ENCODE results near the gene ALDH7A1.

ALDH7A1 gene

GRCh38 chr5:126503602-126504104, 91.4 kb downstream of the ALDH7A1 start:
- no peak for DNase-seq

DNA sequence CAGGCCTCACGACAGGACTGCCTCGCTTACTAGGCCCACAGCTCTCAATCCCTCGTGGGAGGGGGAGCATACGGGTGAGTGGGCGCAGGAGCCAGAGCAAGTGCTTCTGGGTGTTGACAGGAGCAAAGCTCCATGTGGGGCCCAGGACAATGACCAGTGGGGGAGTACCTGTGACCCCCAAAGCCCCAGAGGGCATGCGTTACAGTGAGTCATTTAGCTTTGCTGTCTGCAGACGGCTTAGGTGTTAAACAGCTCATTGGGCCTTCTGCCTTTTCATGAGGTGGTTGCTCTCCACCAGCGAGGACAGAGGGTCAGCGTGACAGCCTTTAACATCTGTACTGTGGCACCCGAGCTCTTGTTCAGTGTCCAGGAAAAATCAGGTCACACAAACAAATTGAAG, 93.6 kb downstream of the ALDH7A1 start:
- DNase-seq: no peak

DNA sequence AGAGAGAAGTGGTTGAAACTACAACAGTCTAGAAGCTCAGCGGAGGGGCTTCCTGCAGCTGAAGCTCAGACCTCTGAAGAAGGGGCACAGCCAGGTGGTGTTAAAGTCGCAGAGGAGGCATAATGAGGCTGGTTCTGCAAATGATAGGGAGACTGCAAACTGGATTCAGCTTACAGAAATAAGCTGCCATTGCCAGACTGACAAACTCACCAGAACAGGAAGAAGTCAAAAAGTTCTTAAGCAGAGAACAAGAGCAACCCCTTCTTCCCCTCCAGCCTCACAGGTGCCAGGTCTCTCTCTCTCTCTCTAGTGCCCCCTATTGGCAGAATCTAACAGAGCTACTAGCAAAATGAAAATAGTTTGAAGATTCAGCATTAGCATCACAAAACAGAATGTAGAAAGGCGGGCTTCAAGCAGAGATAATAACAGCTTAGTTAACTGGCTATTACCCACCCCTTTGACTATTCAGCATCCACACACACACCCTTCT, 95.1 kb downstream of the ALDH7A1 start:
- DNase-seq: no peak

DNA sequence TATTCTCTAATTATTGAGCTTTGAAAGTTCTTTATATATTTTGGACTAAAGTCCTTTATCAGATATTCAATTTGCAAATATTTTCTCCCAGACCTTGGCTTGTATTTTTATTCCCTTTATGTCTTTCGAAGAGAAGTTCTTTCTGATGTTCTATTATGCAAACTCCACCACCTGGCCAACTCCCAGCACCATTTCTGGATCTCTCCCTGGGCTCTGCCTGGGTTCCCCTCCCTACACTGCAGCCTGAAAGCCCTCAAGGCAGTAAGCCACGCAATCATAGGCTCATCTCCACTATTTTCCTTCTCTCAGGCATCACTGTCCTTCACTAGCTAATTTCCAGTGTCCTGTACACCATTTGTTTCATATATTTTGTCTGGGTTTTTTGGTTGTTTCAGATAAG, 95.7 kb downstream of the ALDH7A1 start:
- no peak for DNase-seq

- DNase-seq: no peak
These were observed 97.5 kb downstream of the ALDH7A1 start for GRCh38 chr5:126497506-126497905.

DNA sequence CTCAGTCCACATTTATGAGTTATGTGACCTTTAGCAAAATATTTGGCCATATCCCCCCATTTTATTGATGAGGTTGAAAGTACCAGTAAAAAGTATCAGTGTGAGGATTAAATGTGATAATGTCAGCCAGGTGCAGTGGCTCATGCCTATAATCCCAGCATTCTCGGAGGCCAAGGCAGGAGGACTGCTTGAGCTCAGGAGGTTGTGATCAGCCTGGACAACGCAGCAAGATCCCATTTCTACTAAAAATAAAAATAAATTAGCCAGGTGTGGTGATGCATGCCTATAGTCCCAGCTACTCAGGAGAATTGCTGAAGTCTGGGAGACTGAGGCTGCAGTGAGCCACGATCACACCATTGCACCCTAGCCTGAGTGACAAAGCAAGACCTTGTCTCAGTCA, 100.6 kb downstream of the ALDH7A1 start:
- DNase-seq: no peak

DNA sequence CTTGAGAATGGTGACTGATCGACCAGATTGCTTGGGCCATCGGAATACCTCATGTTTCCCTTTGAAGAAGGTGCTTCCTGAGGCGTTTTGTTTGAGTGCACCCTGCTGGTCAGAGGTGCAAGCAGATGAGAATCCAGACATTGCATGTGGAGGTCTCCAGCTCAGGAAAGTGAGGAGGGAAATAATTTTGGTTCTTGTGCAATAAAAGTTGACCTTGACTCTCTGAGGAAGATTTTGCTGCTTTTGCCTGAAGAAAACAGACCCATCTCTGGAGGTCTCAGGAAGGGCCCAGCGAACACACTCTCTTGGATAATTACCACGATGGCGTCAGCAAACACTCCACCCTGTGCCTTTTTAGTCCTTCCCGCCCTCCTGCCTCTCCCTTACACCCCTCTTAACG, 102.1 kb downstream of the ALDH7A1 start:
- DNase-seq: no peak

DNA sequence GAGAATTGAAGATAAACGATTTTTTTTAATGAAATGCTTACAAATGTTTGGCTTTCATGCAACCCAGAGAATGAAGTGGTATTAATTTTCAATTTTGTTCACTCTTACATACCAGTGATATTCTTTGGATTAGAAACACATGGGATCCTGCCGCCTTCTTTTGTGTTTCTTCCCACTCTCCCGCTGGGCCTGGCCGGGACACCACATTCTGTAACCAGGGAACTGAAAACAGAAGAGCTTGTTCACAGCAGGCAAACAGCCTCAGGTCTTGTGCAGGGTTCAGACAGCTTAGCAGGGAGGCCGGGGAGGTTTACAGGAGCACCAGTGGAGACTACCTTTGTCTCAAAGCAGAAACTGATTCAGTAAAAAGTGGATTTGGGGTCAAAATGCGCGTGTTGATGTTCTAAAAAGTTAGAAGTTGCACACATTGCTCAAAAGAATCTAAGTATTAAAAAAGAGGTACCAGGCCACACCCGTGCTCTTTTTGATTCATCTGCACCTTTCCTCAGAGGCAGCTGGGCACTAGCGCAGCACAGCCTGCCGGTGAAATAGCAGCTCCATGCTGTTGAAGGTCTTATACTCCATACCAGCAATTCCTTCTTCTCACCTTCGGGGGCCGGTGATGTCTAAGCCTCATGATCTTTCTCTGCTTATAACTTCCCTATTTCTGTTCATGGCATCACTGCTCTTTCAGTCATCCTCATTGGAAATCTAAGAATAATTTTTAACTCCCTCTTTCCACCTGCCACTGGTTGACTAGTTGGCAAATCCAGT, 104.7 kb downstream of the ALDH7A1 start:
- DNase-seq: no peak

DNA sequence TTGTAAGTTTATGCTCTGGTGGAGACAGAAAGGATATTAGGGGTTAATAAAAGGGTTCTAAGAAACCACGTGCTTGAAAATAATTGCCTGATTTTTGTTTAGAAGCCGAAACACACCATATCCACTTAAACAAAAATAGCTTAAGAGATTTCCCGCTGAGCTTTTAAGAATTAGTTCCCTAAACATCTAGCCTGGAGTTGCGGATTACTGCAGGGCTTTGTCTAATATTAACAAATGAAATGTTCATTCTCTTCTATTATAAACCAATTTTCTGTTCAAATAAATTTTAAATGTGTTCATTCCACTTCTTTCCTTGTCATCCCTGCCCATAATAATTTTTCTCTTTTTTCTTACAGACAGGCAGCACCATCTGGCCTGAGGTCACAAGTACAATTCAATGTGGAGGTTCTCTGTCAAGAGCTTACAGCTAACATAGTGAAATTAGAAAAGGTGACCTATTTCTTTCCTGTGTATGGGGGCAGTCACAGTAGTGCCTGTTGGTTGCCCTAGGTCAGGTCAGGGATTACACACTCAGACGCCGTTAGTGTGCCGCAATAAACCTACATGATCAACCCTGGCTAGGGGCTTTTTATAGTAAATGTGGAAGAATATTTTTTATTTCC, 106.5 kb downstream of the ALDH7A1 start:
- DNase-seq: no peak

GRCh38 chr5:126487596-126487995, 107.4 kb downstream of the ALDH7A1 start:
- no peak for DNase-seq

DNA sequence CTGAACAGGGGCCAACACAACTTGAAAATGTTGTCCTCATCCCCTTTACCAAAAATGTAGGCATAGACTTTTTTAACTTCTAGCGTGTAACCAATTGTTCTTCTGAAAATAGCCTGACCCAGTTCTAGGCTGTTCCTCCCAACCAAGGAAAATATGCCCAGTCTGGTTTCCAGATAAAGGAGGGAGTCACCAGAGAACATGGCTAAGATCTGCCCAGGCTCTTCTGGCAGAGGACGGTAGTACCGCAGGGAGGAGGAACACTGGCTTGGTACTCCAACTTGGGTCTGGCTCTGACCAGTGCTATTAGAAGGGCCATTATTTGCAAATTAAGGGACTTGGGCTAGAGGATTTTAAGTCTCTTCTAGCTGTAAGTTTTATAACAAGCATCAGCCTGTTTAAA, 108.7 kb downstream of the ALDH7A1 start:
- DNase-seq: no peak

- DNase-seq: no peak
These were observed 110.8 kb downstream of the ALDH7A1 start for GRCh38 chr5:126484253-126484652.

DNA sequence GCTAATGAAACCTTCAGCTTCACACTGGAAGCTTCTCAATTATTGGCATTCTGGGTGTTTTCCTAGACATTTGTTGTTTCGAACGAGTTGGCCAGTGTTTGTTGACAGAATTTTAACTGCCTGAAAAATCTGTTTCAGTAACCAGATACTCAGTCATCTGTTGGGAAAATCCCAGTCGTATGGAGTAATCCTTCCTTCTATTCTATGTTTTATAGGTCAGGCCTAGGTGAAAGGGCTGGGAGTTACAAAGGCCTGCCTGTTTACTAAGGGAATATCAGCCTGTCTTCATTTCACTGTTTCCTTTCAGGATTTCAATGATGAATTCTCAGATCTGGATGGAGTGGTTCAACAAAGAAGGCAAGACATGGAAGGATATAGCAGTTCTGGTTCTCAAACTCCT, 111.9 kb downstream of the ALDH7A1 start:
- DNase-seq: no peak

GRCh38 chr5:126482591-126482990, 112.4 kb downstream of the ALDH7A1 start:
- no peak for DNase-seq

- DNase-seq: no peak
These were observed 113.8 kb downstream of the ALDH7A1 start for GRCh38 chr5:126481243-126481642.

Data from stimulated activated CD4-positive, alpha-beta T cell treated with anti-CD3 and anti-CD28 coated beads, Interleukin-4, amount 100 ng/mL, for 1 hour (primary cell).